GM19193 (cell line): ENCODE measurements around the gene MAP3K21.

Source experiments
- POLR2A ChIP-seq: IDR thresholded peaks from 4 replicates; pipeline ENCODE4 v1.6.1; 2011; ENCODE audit not compliant: insufficient read depth, insufficient read length; ENCODE audit errors: extremely low read depth

Gene MAP3K21

DNA sequence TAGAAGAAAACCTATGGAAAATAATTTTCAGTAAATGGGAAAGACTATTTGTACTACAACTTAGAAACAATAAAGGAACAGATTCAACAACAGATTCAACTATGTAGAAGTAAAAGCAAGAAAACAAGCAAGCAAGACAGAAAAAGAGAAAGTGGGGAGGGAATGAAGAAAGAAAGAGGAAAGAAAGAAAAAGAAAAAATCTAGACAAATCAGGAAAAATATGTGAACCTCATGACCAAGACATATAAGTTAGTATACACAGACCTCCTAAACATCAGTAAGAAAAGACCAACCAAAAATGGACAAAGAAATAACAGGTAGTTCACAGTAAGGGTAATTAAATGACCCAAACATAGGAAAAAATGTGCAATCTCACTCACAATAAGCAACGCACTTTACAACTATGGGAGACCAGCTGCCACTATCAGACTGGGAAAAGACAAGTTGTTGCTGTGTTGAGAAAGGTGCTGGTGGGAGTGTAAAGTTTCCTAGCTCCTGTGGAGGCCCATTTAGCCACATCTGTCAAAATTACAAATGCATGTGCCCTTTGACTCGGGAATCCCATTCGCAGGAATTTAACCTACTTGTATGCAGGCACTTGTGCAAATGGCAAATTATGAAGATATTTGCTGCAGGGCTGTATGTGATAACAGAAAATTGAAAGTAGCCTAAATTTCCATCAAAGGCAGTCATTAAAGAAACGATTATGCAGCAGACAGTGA lies 13.9 kb upstream of the MAP3K21 start:
- TF ChIP-seq POLR2A, result no peak

DNA sequence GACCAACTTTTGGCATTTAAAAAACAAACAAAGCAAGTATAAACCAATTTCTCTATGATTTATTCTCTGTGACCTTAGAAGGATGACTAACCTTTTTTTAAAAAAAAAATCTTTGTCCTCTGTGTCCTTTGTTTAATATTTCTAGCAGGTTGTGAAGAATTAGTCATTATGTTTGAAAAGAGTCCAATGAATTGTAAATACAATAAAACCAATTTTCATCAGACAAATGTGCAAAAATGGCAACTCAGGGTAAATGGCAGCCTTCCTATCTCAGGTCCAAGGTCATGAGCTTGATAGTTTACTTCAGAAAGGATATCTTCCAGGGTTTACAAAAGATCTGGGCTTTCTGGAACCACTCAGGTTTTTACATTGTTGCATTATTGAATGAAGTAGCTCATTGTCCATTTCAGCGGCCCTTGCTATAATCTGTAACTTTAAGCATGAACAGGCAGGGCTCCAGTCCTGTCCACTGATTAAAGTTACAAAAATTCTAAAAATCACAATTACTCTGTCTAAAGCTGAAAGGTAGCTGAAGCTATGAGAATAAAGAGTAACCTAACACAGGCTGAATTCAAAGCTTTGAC lies 11.7 kb upstream of the MAP3K21 start:
- TF ChIP-seq POLR2A, result no peak

- no peak for TF ChIP-seq POLR2A
Measured at GRCh38 chr1:233316473-233316872, 11.1 kb upstream of the MAP3K21 start.

DNA sequence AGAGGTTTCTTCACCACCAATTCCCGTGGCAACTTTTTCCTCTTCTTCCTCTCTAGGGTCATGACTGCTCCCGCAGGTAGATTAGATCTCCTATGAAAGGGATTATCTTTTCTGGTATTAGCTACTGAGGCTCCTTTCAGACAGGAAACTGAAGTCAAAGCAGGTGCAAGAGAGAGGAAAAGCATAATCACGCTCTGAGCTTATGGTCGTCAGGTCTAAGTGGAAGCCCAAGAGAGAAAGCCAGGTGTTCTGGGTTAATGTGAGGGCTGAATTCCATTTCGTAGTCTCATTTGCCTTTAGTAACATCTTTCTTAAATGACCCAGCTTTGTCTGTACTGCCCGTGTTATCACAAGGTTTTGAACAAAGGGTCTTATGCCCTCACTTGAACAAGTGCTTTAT lies 8.3 kb upstream of the MAP3K21 start:
- no peak for TF ChIP-seq POLR2A

- no peak for TF ChIP-seq POLR2A
Measured at GRCh38 chr1:233320023-233320422, 7.5 kb upstream of the MAP3K21 start.

GRCh38 chr1:233323718-233324117 lies 3.8 kb upstream of the MAP3K21 start:
- no peak for TF ChIP-seq POLR2A

DNA sequence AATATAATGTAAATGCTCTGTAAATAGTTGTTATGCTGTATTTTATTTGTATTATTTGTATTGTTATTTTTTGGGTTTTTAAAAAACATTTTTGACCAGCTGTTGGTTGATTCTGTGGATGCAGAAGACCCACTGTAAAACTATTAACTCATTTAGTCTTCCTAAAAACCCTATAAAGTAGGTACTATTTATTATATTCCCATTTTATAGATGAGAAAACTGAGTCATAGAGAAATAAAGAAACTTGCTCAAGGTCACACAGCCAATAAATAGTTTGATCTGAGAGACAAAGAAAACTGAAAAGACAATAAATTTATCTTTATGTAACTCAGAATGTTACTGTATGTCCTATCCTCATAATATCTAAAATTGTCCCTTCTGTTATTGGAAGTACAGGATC lies 1.2 kb upstream of the MAP3K21 start:
- TF ChIP-seq POLR2A, result no peak

DNA sequence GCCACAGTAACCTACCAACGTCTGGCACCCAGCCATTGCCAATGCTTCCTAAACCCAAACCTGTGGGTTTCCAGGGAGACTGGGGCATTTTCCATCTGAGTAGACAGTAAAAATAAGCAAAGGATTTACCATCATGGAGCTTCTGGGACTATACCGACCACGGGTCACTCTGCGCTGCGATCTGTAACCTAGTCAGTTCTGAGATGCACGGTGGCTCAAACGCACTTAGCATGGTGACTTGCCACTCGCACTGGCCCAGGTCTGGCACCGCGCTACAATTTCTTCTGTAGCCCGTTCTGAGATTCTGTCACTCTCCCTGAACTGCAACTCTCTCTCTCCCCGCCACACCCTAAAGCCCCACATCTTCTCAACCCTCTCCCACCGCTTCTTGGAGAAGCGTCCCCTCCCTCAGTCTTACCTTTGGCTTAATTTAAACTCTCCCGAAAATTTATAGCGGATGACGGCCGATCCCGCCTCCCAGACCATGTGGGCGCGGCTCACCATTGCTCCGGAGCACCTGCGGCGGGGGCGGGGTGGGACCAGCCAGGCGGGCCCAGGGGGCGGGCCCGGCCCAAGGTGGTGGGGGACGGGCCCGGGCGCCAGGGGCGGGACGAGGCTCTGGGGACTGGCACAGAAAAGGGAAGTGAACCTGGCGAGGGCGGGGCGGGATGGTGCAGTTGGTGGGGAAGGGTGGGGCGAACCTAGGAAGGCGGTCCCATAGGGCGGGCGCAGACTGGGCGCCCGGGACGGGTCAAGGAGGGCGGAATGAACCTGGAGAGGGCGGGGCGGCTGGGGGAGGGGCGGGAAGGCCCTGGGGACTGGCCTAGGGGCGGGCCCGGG lies 493 bp upstream of the MAP3K21 start:
- TF ChIP-seq POLR2A, result no peak

GRCh38 chr1:233328142-233328921 lies 808 bp downstream of the MAP3K21 start:
- no peak for TF ChIP-seq POLR2A

GRCh38 chr1:233331676-233332519 lies 4.4 kb downstream of the MAP3K21 start:
- no peak for TF ChIP-seq POLR2A

DNA sequence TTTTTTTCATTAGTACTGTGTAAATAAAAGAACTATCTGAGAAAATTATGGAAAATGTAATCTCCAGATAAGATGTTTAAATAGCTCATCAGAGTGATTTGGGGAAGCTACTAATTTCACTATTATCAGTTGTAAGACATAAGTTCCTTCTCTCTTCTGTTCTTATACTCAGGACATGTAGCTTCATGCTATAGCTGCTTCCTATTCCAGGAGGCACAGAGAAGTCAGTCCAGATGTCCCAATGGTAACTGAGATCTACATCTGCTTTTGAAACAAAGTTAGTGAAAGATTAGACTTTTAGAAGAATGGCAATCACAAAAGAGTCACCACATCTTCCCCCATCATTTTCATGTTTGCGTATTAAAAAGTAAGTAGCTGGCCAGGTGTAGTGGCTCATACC lies 5.6 kb downstream of the MAP3K21 start:
- no peak for TF ChIP-seq POLR2A

GRCh38 chr1:233334092-233334491 lies 6.6 kb downstream of the MAP3K21 start:
- TF ChIP-seq POLR2A, result no peak

DNA sequence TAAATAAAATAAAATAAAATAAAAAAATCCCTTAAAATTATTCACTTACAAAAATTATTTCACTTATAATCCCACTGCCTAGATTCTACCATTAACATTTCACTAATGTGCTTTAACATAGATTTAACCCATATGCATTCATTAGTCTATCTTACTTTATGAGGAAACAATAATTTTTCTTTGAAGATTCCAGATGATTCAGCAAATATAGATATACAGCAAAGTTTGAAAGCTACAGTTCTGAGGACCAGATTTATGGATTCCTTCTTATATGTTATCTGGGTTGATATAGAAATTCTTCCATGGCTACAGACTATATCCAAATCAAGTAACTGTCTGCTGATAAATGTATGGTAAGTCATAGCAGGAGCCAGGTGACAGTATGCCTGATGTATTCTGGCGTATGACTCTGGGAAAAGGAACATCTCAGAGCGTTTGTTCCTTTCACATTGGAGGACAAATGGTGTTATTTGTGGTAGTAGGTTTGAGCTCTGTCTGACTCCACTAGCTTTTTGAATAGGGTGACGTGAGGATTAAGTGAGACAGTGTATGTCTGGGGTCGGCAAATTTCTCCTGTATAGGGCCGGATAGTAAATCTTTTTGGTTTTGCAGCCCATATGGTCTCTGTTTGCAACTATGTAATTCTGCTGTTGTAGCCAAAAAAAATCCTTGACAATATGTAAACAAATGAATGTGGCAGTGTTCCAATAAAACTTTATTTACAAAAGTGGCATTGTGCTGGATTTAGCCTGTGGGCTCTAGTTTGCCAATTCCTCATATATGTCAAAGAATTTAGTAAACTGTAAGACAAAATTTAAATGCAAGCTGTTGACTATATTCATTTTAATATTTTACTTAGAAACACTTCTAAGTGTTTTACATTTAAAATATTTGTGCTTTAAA lies 9.3 kb downstream of the MAP3K21 start:
- no peak for TF ChIP-seq POLR2A
